Spleen (tissue), 11 donors: ENCODE measurements around the gene CCDC92B. TPM values are rescaled to one million over a fixed set of nuclear protein-coding genes. Genes with fewer than 3 reads are reported as not detected.
"Not testable (repeated sequence)": the region's sequence is repeated elsewhere in the genome, so short reads cannot be mapped to it uniquely, and the experiment has no call there.

ENCODE experiments used
- DNase-seq: peaks from one replicate; pipeline ENCODE4 v3.0.0-alpha.2; 2020
- H3K27ac ChIP-seq, 8 donors: fragments of 200-600 bp; sonication (generic) in 7 of 8; 1 replicate in 4 of 8; 2 replicates in 4 of 8; pipeline versions ENCODE4 v1.5.0 to v1.8.0; 2016 to 2021; ENCODE audit warnings: inconsistent platforms in 4 of 8, mild to moderate bottlenecking in 4 of 8, moderate library complexity in 1 of 8
- H3K27me3 ChIP-seq, 7 donors: fragments of 200-600 bp; sonication (generic) in 6 of 7; replicated peaks in 1 of 7; 1 replicate in 4 of 7; 2 replicates in 3 of 7; pipeline versions ENCODE4 v1.5.0 to v1.8.0; 2016 to 2021; ENCODE audit warnings: inconsistent platforms in 3 of 7, mild to moderate bottlenecking in 1 of 7
- H3K36me3 ChIP-seq, 6 donors: fragments of 200-600 bp; sonication (generic) in 5 of 6; 1 replicate in 4 of 6; 2 replicates in 2 of 6; pipeline versions ENCODE4 v1.5.0 to v1.8.0; 2016 to 2021; ENCODE audit warnings: inconsistent platforms in 2 of 6
- H3K4me1 ChIP-seq, 6 donors: fragments of 200-600 bp; sonication (generic) in 5 of 6; 1 replicate in 3 of 6; 2 replicates in 3 of 6; pipeline versions ENCODE4 v1.5.0 to v1.8.0; 2016 to 2021; ENCODE audit warnings: inconsistent platforms in 3 of 6
- H3K4me3 ChIP-seq, 8 donors: fragments of 200-600 bp; sonication (generic) in 7 of 8; 1 replicate in 4 of 8; 2 replicates in 4 of 8; pipeline versions ENCODE4 v1.5.0 to v1.8.0; 2016 to 2021; ENCODE audit warnings: inconsistent platforms in 4 of 8, mild to moderate bottlenecking in 4 of 8, moderate library complexity in 2 of 8
- H3K9me3 ChIP-seq, 8 donors: fragments of 200-600 bp; sonication (generic) in 7 of 8; 1 replicate in 4 of 8; 2 replicates in 4 of 8; pipeline versions ENCODE4 v1.5.0 to v1.8.0; 2016 to 2021; ENCODE audit warnings: inconsistent platforms in 4 of 8
- CTCF ChIP-seq, 11 experiments: fragments of 200-600 bp in 7 of 11; fragments of 450-650 bp in 4 of 11; sonication (generic) in 4 of 11; IDR thresholded peaks in 8 of 11; conservative IDR thresholded peaks in 3 of 11; 1 replicate in 7 of 11; 2 replicates in 4 of 11; pipeline versions ENCODE4 v1.4.0 to v1.8.0; 2016 to 2021; ENCODE audit warnings: antibody characterized with exemption in 11 of 11, inconsistent platforms in 4 of 11, mild to moderate bottlenecking in 1 of 11
- POLR2A ChIP-seq, 3 donors: fragments of 450-650 bp; IDR thresholded peaks; one replicate each; pipeline ENCODE4 v1.5.1; 2017; ENCODE audit warnings: antibody characterized with exemption in 3 of 3, mild to moderate bottlenecking in 1 of 3
- POLR2AphosphoS5 ChIP-seq, 3 donors: sonication (generic); formaldehyde crosslinking; IDR thresholded peaks; one replicate each; pipeline ENCODE4 v1.5.1; 2017; ENCODE audit warnings: antibody characterized with exemption in 3 of 3
- WGBS, 5 donors: extraction: QIAGEN DNeasy Blood & Tissue Kit in 3 of 5; methylation state at CpG; one replicate each; pipeline versions ENCODE4 v1.1.5 to v1.1.7; 2013 to 2018; 5-methylcytosine and 5-hydroxymethylcytosine counted together
- intact Hi-C: fragments of 100-400 bp; cut with DNase I; formaldehyde crosslinking; loops from one replicate; pipeline ENCODE4 v1.15.0; 2023; ENCODE audit warnings: low total_unique reads
- polyA plus RNA-seq, 3 donors: library from polyadenylated mRNA; stranded (reverse); fragments of 200-250 nt; gene quantifications; one replicate each; pipeline ENCODE4 v1.2.1, GENCODE V29; 2013
- total RNA-seq, 7 donors: library from RNA; depleted of rRNA in 3 of 7; stranded (reverse); fragments of >200 nt in 3 of 7; fragmentation: NEBNext Ultra II Directional in 4 of 7; extraction: Animal tissue kit (Norgen Biotek cat#: 25700) in 4 of 7; gene quantifications; one replicate each; pipeline versions ENCODE4 v1.1.0 to v1.2.1, GENCODE V29; 2016 to 2021
- donor health status: healthy with polysubstance abuse.
- donor health status: DM: no; HTN: no; CAD: no; lungs with moderate emphysema.
- donor health status: DM: no; HTN: no; CAD: no.
- donor health status: Bipolar disorder and iron deficiency.
- donor health status: healthy.
- donor health status: DM: no; HTN: no; CAD: no.
- donor health status: DM: yes; HTN: yes; CAD: no.

The CCDC92B gene
- total and polyA plus RNA-seq, 10 donors: 0.03 to 0.26 (median 0.20) TPM; not detected in 3

- no peaks in the 10 kb centered on the region for H3K9me3 ChIP-seq
- peaks cover 0 to 5% (median 3%) of the 10 kb centered on the region in 6 donors for H3K4me1 ChIP-seq
- H3K4me3 ChIP-seq: no peak overlapping the region
- TF ChIP-seq POLR2AphosphoS5 (IDR thresholded peaks at IDR 0.05) (no peak), POLR2A (IDR thresholded peaks at IDR 0.05) (no peak), CTCF (IDR thresholded peaks at IDR 0.05 in 8 of 11, conservative IDR thresholded peaks at IDR 0.05 in 3 of 11) (no peak)
- DNase-seq: no peak
- intact Hi-C loops: no loop called here
- no peak overlapping the region for H3K27ac ChIP-seq
- no peaks in the 10 kb centered on the region for H3K27me3 ChIP-seq
- H3K36me3 ChIP-seq: peaks cover 3 to 73% (median 49%) of the 10 kb centered on the region in 6 donors
- 82 to 91% (median 85%) methylated on average over 8 of the region's 8 CpGs for WGBS, 5 donors
Observed at GRCh38 chr17:2683912-2684311, 65.5 kb downstream of the CCDC92B start.

GRCh38 chr17:2682176-2682938 is 67.1 kb downstream of the CCDC92B start:
- intact Hi-C loops: no loop called here
- H3K9me3 ChIP-seq: no peaks in the 10 kb centered on the region
- no peaks in the 10 kb centered on the region for H3K27me3 ChIP-seq
- peaks cover 3 to 85% (median 63%) of the 10 kb centered on the region in 6 donors for H3K36me3 ChIP-seq
- H3K4me1 ChIP-seq: no peaks in the 10 kb centered on the region
- DNase-seq: no peak
- no peak for TF ChIP-seq POLR2AphosphoS5 (IDR thresholded peaks at IDR 0.05)
- no peak for TF ChIP-seq POLR2A (IDR thresholded peaks at IDR 0.05)
- no peak for TF ChIP-seq CTCF (IDR thresholded peaks at IDR 0.05 in 8 of 11, conservative IDR thresholded peaks at IDR 0.05 in 3 of 11)
- no peak overlapping the region for H3K4me3 ChIP-seq
- no peak overlapping the region for H3K27ac ChIP-seq
- WGBS, 5 donors: 87 to 93% (median 89%) methylated on average over 3 of the region's 3 CpGs

GRCh38 chr17:2681650-2682049 is 67.8 kb downstream of the CCDC92B start:
- DNase-seq: no peak
- intact Hi-C loops: no loop called here
- Histone ChIP-seq H3K4me3 (no peak overlapping the region), H3K27me3 (no peaks in the 10 kb centered on the region), H3K27ac (no peak overlapping the region), H3K4me1 (no peaks in the 10 kb centered on the region), H3K36me3 (peaks cover 3 to 92% (median 67%) of the 10 kb centered on the region in 6 donors), H3K9me3 (no peaks in the 10 kb centered on the region)
- TF ChIP-seq CTCF (IDR thresholded peaks at IDR 0.05 in 8 of 11, conservative IDR thresholded peaks at IDR 0.05 in 3 of 11) (no peak), POLR2A (IDR thresholded peaks at IDR 0.05) (no peak), POLR2AphosphoS5 (IDR thresholded peaks at IDR 0.05) (no peak)
- 89 to 95% (median 91%) methylated on average over 7 of the region's 7 CpGs for WGBS, 5 donors

- Histone ChIP-seq H3K9me3 (no peaks in the 10 kb centered on the region), H3K36me3 (peaks cover 3 to 99% (median 73%) of the 10 kb centered on the region in 6 donors), H3K27me3 (no peaks in the 10 kb centered on the region), H3K4me3 (no peak overlapping the region), H3K4me1 (no peaks in the 10 kb centered on the region), H3K27ac (no peak overlapping the region)
- no peak for DNase-seq
- WGBS, 5 donors: 90 to 97% (median 95%) methylated on average over 2 of the region's 2 CpGs
- intact Hi-C loops: no loop called here
- no peak for TF ChIP-seq POLR2A (IDR thresholded peaks at IDR 0.05)
- TF ChIP-seq CTCF (IDR thresholded peaks at IDR 0.05 in 8 of 11, conservative IDR thresholded peaks at IDR 0.05 in 3 of 11): no peak
- TF ChIP-seq POLR2AphosphoS5 (IDR thresholded peaks at IDR 0.05): no peak
Observed at GRCh38 chr17:2680961-2681360, 68.5 kb downstream of the CCDC92B start.

- H3K27me3 ChIP-seq, H3K4me1 ChIP-seq, DNase-seq, H3K27ac ChIP-seq, H3K4me3 ChIP-seq, H3K9me3 ChIP-seq: not testable (repeated sequence)
- WGBS, 5 donors: 98 to 100% (median 100%) methylated on average over 1 of the region's 1 CpG
- H3K36me3 ChIP-seq: peaks cover 3 to 98% (median 81%) of the 10 kb centered on the region in 6 donors
- intact Hi-C loops: loop anchor here (10.0 kb wide), 1 partner anchor 84 kb away; the partner anchor contains the start of gene PAFAH1B1
Observed at GRCh38 chr17:2679247-2679646, 70.2 kb downstream of the CCDC92B start.
